GM12865 (cell line): ENCODE measurements around the gene DLX4.

Source experiments
- DNase-seq: peaks from one replicate; pipeline ENCODE4 v3.0.0; 2010; ENCODE audit warnings: low read depth
- H3K4me3 ChIP-seq: 2 replicates; pipeline ENCODE4 v1.5.1; 2011; ENCODE audit warnings: mild to moderate bottlenecking, low read depth, low read length, control low read depth
- CTCF ChIP-seq: IDR thresholded peaks from 2 replicates; pipeline ENCODE4 v1.5.1; 2011; ENCODE audit warnings: low read length, control low read depth, low read depth, inconsistent platforms; ENCODE audit not compliant: insufficient read depth; ENCODE audit errors: missing control alignments

DLX4 gene

GRCh38 chr17:49944273-49944870 is 24.6 kb upstream of the DLX4 start:
- no peak for DNase-seq
- TF ChIP-seq CTCF, result no peak

GRCh38 chr17:49946208-49946607 is 22.8 kb upstream of the DLX4 start:
- DNase-seq, result no peak
- no peak overlapping the region for H3K4me3 ChIP-seq
- no peak for TF ChIP-seq CTCF

More at GRCh38 chr17:49944273-49944870, 24.6 kb upstream of the DLX4 start:
- no peak overlapping the region for H3K4me3 ChIP-seq

GRCh38 chr17:49946964-49947584 is 21.9 kb upstream of the DLX4 start:
- no peak overlapping the region for H3K4me3 ChIP-seq
- TF ChIP-seq CTCF, result no peak

GRCh38 chr17:49949634-49950033 is 19.4 kb upstream of the DLX4 start:
- no peak for DNase-seq
- no peak for TF ChIP-seq CTCF
- H3K4me3 ChIP-seq, result no peak overlapping the region

More at GRCh38 chr17:49946964-49947584, 21.9 kb upstream of the DLX4 start:
- DNase-seq, result no peak

- no peak for TF ChIP-seq CTCF
- no peak overlapping the region for H3K4me3 ChIP-seq
- DNase-seq, result no peak
Observed at GRCh38 chr17:49951362-49952082, 17.5 kb upstream of the DLX4 start.

- TF ChIP-seq CTCF, result peak; percentile 97
- DNase-seq, result peak; percentile 79
- H3K4me3 ChIP-seq, result no peak overlapping the region
Observed at GRCh38 chr17:49952209-49952911, 16.6 kb upstream of the DLX4 start.
